Measurements from ENCODE around the gene GNL1.
"Not testable (repeated sequence)": the region's sequence is repeated elsewhere in the genome, so short reads cannot be mapped to it uniquely, and the experiment has no call there.

Gene GNL1, protein sequence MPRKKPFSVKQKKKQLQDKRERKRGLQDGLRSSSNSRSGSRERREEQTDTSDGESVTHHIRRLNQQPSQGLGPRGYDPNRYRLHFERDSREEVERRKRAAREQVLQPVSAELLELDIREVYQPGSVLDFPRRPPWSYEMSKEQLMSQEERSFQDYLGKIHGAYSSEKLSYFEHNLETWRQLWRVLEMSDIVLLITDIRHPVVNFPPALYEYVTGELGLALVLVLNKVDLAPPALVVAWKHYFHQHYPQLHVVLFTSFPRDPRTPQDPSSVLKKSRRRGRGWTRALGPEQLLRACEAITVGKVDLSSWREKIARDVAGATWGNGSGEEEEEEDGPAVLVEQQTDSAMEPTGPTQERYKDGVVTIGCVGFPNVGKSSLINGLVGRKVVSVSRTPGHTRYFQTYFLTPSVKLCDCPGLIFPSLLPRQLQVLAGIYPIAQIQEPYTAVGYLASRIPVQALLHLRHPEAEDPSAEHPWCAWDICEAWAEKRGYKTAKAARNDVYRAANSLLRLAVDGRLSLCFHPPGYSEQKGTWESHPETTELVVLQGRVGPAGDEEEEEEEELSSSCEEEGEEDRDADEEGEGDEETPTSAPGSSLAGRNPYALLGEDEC

GRCh38 chr6:30556066-30556905 lies at the start of gene GNL1:
GNL1 (minus strand) TSS chr6:30556489; CDS start chr6:30556203, 286 bp downstream.
- peaks cover 22% of the 10 kb centered on the region for H3K36me3 ChIP-seq (ENCODE audit: control insufficient read depth, insufficient read depth, low read length)
- no peaks in the 10 kb centered on the region for H3K27me3 ChIP-seq (ENCODE audit: control insufficient read depth, insufficient read depth, low read length)
- H3K4me3 ChIP-seq (ENCODE audit: low read depth, low read length): peak within 1 kb of the TSS; percentile 98
- no peaks in the 10 kb centered on the region for H3K9me3 ChIP-seq (ENCODE audit: control insufficient read depth, insufficient read depth, low read length)
- peak within 1 kb of the TSS; percentile 95 for H3K9ac ChIP-seq (ENCODE audit: low read depth, low read length)
- H3K4me1 ChIP-seq (ENCODE audit: control insufficient read depth, insufficient read depth, low read length): peaks cover 8% of the 10 kb centered on the region

DNA sequence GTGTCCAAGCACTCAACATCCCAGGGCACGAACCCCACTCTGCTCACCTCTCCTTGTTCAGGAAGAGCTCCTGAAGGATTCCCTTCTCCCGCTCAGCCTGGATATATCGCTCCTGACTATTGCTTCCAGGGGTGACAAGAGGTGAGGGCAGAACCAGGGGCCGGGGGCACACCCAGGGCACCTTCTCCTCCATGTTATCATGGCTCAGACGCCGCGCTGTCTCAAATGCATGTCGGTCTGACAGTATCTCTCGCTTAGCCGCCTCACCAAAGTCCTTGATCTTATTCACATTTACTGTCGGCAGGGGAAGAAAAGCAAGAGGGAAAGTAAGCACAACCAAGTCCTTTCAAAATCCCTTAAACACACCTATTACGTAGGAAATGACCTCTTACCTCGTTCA lies 47.7 kb upstream of the GNL1 start:
- no peaks in the 10 kb centered on the region for H3K27me3 ChIP-seq (ENCODE audit: control insufficient read depth, insufficient read depth, low read length)
- no peaks in the 10 kb centered on the region for H3K4me1 ChIP-seq (ENCODE audit: control insufficient read depth, insufficient read depth, low read length)
- no peak overlapping the region for H3K9ac ChIP-seq (ENCODE audit: low read depth, low read length)
- H3K36me3 ChIP-seq (ENCODE audit: control insufficient read depth, insufficient read depth, low read length): peaks cover 67% of the 10 kb centered on the region
- no peak overlapping the region for H3K4me3 ChIP-seq (ENCODE audit: low read depth, low read length)
- H3K9me3 ChIP-seq (ENCODE audit: control insufficient read depth, insufficient read depth, low read length): no peaks in the 10 kb centered on the region

- Histone ChIP-seq H3K36me3 (ENCODE audit: control insufficient read depth, insufficient read depth, low read length) (peaks cover 63% of the 10 kb centered on the region), H3K9ac (ENCODE audit: low read depth, low read length) (no peak overlapping the region), H3K4me1 (ENCODE audit: control insufficient read depth, insufficient read depth, low read length) (no peaks in the 10 kb centered on the region), H3K27me3 (ENCODE audit: control insufficient read depth, insufficient read depth, low read length) (no peaks in the 10 kb centered on the region), H3K9me3 (ENCODE audit: control insufficient read depth, insufficient read depth, low read length) (no peaks in the 10 kb centered on the region), H3K4me3 (ENCODE audit: low read depth, low read length) (no peak overlapping the region)
Observed at GRCh38 chr6:30601815-30602641, 45.7 kb upstream of the GNL1 start.

DNA sequence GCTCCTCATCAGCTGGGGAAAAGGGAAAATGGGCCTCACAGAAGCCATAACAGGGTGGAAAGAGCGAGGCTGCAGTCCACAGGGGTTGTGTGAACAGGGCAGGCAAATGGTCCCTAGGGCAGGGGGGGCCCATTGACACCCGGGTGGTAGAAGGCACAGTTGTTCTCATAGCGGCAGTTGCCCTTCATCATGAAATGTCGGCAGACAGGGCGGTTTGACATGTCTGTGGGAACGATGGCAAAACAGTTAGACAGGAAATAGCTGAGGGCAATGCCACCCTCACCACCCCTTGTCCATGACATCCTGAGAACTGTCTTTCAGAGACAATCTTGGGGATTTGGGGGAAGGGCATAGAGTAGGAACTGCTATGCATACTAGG lies 45.1 kb upstream of the GNL1 start:
- Histone ChIP-seq H3K4me1 (ENCODE audit: control insufficient read depth, insufficient read depth, low read length) (no peaks in the 10 kb centered on the region), H3K9ac (ENCODE audit: low read depth, low read length) (no peak overlapping the region), H3K9me3 (ENCODE audit: control insufficient read depth, insufficient read depth, low read length) (no peaks in the 10 kb centered on the region), H3K4me3 (ENCODE audit: low read depth, low read length) (no peak overlapping the region), H3K36me3 (ENCODE audit: control insufficient read depth, insufficient read depth, low read length) (peaks cover 57% of the 10 kb centered on the region), H3K27me3 (ENCODE audit: control insufficient read depth, insufficient read depth, low read length) (no peaks in the 10 kb centered on the region)

DNA sequence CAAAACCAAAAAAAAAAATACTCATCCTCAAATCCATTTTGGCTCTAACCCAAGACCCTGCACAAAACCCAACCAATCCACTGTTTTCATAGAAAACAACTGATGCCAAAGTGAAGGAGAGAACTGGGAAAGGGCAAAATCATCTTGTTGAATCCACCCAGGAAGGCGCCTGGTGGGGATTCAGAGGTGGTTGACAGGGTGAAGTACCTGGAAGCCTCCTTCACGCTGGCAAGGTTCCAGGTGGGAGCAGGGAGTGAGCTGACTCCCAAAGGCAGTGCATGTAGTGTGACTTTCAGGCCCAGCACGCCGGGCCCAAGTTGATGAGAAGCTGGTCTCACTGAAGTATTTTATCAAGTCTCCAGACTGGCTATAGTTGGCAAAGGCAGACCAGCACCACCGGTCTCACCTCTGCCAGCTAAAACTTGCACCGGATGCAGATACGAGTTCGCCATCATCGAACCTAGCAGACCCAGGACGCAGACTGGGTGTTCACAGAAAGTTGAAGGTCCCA lies 44.2 kb upstream of the GNL1 start:
- Histone ChIP-seq H3K9me3 (ENCODE audit: control insufficient read depth, insufficient read depth, low read length) (no peaks in the 10 kb centered on the region), H3K27me3 (ENCODE audit: control insufficient read depth, insufficient read depth, low read length) (no peaks in the 10 kb centered on the region), H3K4me1 (ENCODE audit: control insufficient read depth, insufficient read depth, low read length) (no peaks in the 10 kb centered on the region), H3K4me3 (ENCODE audit: low read depth, low read length) (no peak overlapping the region), H3K9ac (ENCODE audit: low read depth, low read length) (no peak overlapping the region), H3K36me3 (ENCODE audit: control insufficient read depth, insufficient read depth, low read length) (peaks cover 49% of the 10 kb centered on the region)

DNA sequence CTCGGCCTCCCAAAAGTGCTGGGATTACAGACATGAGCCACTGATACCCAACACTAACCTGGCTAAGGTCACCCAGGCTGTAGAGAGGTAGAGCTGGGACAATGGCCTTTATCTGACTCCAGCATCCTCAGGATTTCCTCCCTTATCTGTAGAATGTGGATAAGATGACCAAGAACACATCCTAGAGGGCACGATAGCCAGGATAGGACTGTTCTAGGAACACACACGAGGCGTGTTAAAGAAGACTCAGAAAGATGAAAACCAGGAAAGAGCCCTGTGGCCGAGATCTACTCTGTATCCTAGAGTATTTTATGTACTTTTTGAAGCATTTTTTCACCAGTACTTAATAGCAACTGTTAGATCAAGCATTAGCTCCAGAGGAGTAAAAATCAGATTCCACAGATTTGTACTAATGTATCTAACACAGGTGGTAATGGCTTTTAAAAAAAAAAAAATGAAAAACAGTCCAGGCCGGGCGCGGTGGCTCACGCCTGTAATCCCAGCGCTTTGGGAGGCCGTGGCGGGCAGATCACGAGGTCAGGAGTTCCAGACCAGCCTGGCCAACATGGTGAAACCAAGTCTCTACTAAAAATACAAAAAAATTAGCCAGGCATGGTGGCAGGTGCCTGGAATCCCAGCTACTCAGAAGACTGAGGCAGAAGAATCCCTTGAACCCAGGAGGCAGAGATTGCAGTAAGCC lies 43.5 kb upstream of the GNL1 start:
- H3K9ac ChIP-seq (ENCODE audit: low read depth, low read length): no peak overlapping the region
- no peaks in the 10 kb centered on the region for H3K4me1 ChIP-seq (ENCODE audit: control insufficient read depth, insufficient read depth, low read length)
- H3K4me3 ChIP-seq (ENCODE audit: low read depth, low read length): no peak overlapping the region
- H3K9me3 ChIP-seq (ENCODE audit: control insufficient read depth, insufficient read depth, low read length): no peaks in the 10 kb centered on the region
- H3K27me3 ChIP-seq (ENCODE audit: control insufficient read depth, insufficient read depth, low read length): no peaks in the 10 kb centered on the region
- peaks cover 42% of the 10 kb centered on the region for H3K36me3 ChIP-seq (ENCODE audit: control insufficient read depth, insufficient read depth, low read length)

DNA sequence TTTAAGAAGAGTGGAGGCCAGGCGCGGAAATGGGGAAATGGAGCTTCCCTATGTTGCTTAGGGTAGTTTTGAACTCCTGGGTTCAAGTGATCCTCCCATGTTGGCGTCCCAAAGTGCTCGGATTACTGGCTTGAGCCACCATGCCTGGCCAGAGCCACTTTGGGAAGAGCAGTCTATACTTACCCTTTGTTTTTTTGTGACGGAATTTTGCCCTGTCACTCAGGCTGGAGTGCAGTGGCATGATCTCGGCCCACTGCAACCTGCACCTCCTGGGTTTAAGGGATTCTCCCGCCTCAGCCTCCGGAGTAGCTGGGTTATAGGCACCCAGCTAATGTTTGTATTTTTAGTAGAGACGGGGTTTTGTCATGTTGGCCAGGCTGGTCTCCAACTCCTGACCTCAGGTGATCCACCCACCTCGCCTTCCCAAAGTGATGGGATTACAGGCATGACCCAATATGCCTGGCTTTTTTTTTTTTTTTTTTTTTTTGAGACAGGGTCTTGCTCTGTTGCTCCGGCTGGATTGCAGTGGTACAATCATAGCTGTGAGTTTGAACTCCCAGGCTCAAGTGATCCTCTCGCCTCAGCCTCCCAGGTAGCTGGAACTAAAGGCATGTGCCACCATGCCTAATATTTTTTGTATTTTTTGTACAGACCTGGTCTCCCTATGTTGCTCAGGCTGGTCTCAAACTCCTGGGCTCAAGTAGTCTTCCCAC lies 42.8 kb upstream of the GNL1 start:
- Histone ChIP-seq H3K9me3 (ENCODE audit: control insufficient read depth, insufficient read depth, low read length) (no peaks in the 10 kb centered on the region), H3K4me1 (ENCODE audit: control insufficient read depth, insufficient read depth, low read length) (no peaks in the 10 kb centered on the region), H3K9ac (ENCODE audit: low read depth, low read length) (no peak overlapping the region), H3K27me3 (ENCODE audit: control insufficient read depth, insufficient read depth, low read length) (no peaks in the 10 kb centered on the region), H3K4me3 (ENCODE audit: low read depth, low read length) (no peak overlapping the region), H3K36me3 (ENCODE audit: control insufficient read depth, insufficient read depth, low read length) (peaks cover 35% of the 10 kb centered on the region)

DNA sequence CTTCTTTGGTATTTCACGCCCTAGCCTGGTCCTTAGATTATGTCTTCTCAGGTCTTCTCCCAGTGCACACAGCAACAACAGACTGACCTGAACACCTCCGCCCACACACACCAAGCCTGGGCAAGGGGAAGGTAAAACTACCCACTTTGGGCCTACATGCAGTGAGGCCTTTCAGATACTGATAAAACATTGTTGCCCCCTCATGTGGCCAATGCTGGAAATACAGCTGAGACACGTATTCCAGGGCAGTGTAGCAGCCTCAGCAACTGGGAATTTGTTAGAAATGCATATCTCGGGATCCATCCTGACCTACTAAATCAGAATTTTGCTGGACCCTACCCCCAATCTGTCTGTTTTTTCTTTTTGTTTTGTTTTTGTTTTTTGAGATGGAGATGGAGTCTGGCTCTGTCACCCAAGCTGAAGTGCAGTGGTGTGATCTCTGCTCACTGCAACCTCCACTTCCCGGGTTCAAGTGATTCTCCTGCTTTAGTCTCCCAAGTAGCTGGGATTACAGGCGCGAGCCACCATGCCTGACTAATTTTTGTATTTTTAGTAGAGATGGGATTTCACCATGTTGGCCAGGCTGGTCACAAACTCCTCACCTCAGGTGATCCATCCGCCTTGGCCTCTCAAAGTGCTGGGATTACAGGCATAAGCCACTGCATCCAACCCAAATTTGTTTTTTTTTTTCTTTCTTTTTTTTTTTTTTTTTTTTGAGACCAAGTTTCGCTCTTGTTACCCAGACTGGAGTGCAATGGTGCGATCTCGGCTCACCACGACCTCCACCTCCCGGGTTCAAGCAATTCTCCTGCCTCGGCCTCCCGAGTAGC lies 41.2 kb upstream of the GNL1 start:
- H3K36me3 ChIP-seq (ENCODE audit: control insufficient read depth, insufficient read depth, low read length): peaks cover 22% of the 10 kb centered on the region
- not testable (repeated sequence) for H3K9ac ChIP-seq (ENCODE audit: low read depth, low read length)

DNA sequence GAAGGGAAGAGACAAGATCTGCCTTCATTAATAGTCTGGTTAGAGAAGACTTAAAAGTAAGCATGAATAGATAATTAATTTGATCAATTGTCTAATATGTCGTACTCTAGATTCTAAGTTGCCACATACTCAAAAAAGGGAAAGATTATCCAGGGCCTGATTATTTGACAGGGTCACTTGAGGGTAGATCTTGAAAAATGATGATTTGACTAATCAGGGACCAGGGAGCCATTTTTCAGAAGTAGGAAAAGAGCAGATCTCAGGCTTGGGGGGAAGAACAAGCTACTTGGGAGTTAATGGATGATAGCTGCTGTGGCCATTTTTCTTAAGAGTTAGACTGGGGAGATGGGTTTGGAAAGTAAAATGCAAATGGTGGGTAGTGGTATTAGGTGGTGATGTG lies 36.0 kb upstream of the GNL1 start:
- H3K9me3 ChIP-seq (ENCODE audit: control insufficient read depth, insufficient read depth, low read length): no peaks in the 10 kb centered on the region
- H3K4me1 ChIP-seq (ENCODE audit: control insufficient read depth, insufficient read depth, low read length): no peaks in the 10 kb centered on the region
- H3K27me3 ChIP-seq (ENCODE audit: control insufficient read depth, insufficient read depth, low read length): no peaks in the 10 kb centered on the region
- no peak overlapping the region for H3K4me3 ChIP-seq (ENCODE audit: low read depth, low read length)
- H3K36me3 ChIP-seq (ENCODE audit: control insufficient read depth, insufficient read depth, low read length): peaks cover 41% of the 10 kb centered on the region
- peak overlapping the region; percentile 32 for H3K9ac ChIP-seq (ENCODE audit: low read depth, low read length)

More for the DNA sequence above, 41.2 kb upstream of the GNL1 start:
- H3K27me3 ChIP-seq (ENCODE audit: control insufficient read depth, insufficient read depth, low read length); H3K4me3 ChIP-seq (ENCODE audit: low read depth, low read length); H3K9me3 ChIP-seq (ENCODE audit: control insufficient read depth, insufficient read depth, low read length); H3K4me1 ChIP-seq (ENCODE audit: control insufficient read depth, insufficient read depth, low read length): not testable (repeated sequence)

DNA sequence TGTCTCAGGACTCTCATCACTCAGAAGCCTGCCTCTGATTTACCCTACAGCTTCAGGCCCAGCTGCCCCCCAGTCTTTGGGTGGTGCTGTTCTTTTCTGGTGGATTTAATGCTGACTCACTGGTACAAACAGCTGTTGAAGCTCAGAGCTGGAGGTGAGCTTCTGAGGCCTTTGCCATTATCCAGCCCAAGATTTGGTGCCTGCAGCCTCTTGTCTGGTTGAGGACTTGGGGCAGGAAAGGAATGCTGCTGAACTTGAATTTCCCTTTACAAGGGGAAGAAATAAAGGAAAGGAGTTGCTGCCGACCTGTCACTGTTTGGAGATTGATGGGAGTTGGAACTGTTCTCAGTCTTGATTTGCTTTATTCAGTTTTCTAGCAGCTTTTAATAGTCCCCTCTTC lies 34.7 kb upstream of the GNL1 start:
- Histone ChIP-seq H3K9me3 (ENCODE audit: control insufficient read depth, insufficient read depth, low read length) (no peaks in the 10 kb centered on the region), H3K4me1 (ENCODE audit: control insufficient read depth, insufficient read depth, low read length) (no peaks in the 10 kb centered on the region), H3K9ac (ENCODE audit: low read depth, low read length) (no peak overlapping the region), H3K27me3 (ENCODE audit: control insufficient read depth, insufficient read depth, low read length) (no peaks in the 10 kb centered on the region), H3K36me3 (ENCODE audit: control insufficient read depth, insufficient read depth, low read length) (peaks cover 51% of the 10 kb centered on the region), H3K4me3 (ENCODE audit: low read depth, low read length) (no peak overlapping the region)
